ENCODE results near the gene LRRIQ1.

LRRIQ1 gene

DNA sequence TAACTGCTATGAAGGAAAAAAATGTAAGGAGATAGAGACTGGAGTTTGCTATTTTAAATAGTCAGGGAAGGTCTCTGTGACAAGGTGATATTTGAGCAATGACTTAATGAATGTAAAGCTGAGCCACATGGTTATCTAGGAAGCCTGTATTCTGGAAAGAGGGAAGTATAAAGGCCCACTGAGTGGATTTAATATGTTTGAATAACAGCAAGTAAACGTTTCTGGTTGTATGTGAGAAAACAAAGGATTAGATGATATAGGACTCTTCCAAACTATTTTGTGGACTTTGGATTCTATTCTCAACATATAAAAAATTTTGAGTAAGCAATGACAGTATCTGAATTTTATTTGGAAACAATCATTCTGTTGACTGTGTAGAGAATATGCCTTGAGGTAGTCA is 5.2 kb downstream of the LRRIQ1 start:
- no peak for DNase-seq (ENCODE audit: low spot score)
- in situ Hi-C loops (cut with MboI; ENCODE audit: low sequenced_read_pairs, unreplicated experiment): no loop called here
- TF ChIP-seq CTCF (IDR thresholded peaks at IDR 0.05; ENCODE audit: borderline replicate concordance, control extremely low read depth, extremely low read depth, insufficient read depth, missing control alignments): no peak

- no peak for TF ChIP-seq CTCF (IDR thresholded peaks at IDR 0.05; ENCODE audit: borderline replicate concordance, control extremely low read depth, extremely low read depth, insufficient read depth, missing control alignments)
- DNase-seq (ENCODE audit: low spot score): no peak
- in situ Hi-C loops (cut with MboI; ENCODE audit: low sequenced_read_pairs, unreplicated experiment): no loop called here
Measured at GRCh38 chr12:85043829-85044228, 7.7 kb downstream of the LRRIQ1 start.

DNA sequence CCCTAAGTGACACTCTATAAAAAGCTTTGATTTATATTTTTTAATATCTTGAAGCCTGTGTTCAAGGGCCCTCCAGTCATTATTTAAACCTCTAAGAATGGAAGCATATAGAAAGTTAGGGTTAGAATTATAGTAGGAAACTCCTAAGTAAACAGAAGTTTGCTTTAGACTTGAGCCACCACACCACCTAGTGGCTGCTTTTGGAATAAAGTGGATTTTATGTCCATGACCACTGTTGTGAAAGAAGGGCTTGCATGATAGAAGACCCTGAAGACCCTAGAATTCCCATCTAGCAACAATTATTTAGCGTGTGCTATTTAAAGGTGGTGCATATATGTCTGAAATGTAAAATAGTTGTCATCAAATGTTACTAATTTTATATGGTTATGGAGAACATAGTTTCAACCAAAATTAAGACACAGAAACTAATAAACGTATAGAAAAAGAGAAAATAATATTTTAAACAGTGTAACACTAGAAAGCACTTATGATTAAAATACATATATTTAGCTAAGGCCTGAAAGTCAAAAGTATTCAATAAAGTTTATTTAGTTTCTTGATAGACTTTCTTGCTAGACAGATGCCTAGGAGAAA is 21.3 kb downstream of the LRRIQ1 start:
- TF ChIP-seq CTCF (IDR thresholded peaks at IDR 0.05; ENCODE audit: borderline replicate concordance, control extremely low read depth, extremely low read depth, insufficient read depth, missing control alignments): peak; percentile 67
- in situ Hi-C loops (cut with MboI; ENCODE audit: low sequenced_read_pairs, unreplicated experiment): no loop called here
- peak; percentile 13 for DNase-seq (ENCODE audit: low spot score)

DNA sequence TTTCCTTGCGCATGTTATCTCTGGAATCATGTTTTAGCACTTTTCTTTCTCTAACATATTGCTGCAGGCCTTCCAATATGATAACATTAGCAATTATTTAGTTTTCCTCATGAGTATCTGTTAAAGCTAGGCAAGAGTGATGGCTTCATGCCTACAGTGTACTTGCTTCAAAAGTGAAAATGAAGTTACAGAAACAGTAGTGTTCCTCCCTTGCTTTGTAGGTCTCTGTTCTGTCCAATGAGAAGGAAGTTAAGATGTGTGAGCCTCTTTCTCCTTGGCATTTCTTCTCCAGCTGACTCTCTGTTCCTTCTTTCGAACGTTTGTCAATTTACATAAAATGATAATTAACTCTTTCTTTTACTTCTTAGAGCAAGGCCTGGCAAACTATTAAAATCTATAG is 22.2 kb downstream of the LRRIQ1 start:
- in situ Hi-C loops (cut with MboI; ENCODE audit: low sequenced_read_pairs, unreplicated experiment): no loop called here
- no peak for TF ChIP-seq CTCF (IDR thresholded peaks at IDR 0.05; ENCODE audit: borderline replicate concordance, control extremely low read depth, extremely low read depth, insufficient read depth, missing control alignments)
- DNase-seq (ENCODE audit: low spot score): no peak

GRCh38 chr12:85059594-85059993 is 23.4 kb downstream of the LRRIQ1 start:
- in situ Hi-C loops (cut with MboI; ENCODE audit: low sequenced_read_pairs, unreplicated experiment): no loop called here

GRCh38 chr12:85060916-85061315 is 24.8 kb downstream of the LRRIQ1 start:
- no peak for TF ChIP-seq CTCF (IDR thresholded peaks at IDR 0.05; ENCODE audit: borderline replicate concordance, control extremely low read depth, extremely low read depth, insufficient read depth, missing control alignments)
- no peak for DNase-seq (ENCODE audit: low spot score)
- in situ Hi-C loops (cut with MboI; ENCODE audit: low sequenced_read_pairs, unreplicated experiment): no loop called here

More at GRCh38 chr12:85059594-85059993, 23.4 kb downstream of the LRRIQ1 start:
- DNase-seq (ENCODE audit: low spot score): no peak
- no peak for TF ChIP-seq CTCF (IDR thresholded peaks at IDR 0.05; ENCODE audit: borderline replicate concordance, control extremely low read depth, extremely low read depth, insufficient read depth, missing control alignments)

Data from GM13976 (cell line).